KMS-11 (cell line): ENCODE measurements around the gene MOV10L1.

ENCODE experiments used
- H2AFZ ChIP-seq: fragments of 200-600 bp; sonication (generic); 2 replicates; pipeline ENCODE4 v1.6.1; 2016; ENCODE audit warnings: antibody characterized with exemption, mixed run types, low read depth
- H3K27ac ChIP-seq: fragments of 200-600 bp; sonication (generic); 2 replicates; pipeline ENCODE4 v1.6.1; 2016; ENCODE audit warnings: mild to moderate bottlenecking, mixed run types
- H3K27me3 ChIP-seq: fragments of 200-600 bp; sonication (generic); 2 replicates; pipeline ENCODE4 v1.6.1; 2017; ENCODE audit warnings: mild to moderate bottlenecking, low read depth, mixed run types, moderate library complexity; ENCODE audit not compliant: insufficient read depth
- H3K36me3 ChIP-seq: fragments of 200-600 bp; sonication (generic); 2 replicates; pipeline ENCODE4 v1.6.1; 2017; ENCODE audit warnings: mild to moderate bottlenecking, mixed run types; ENCODE audit not compliant: insufficient read depth
- H3K4me1 ChIP-seq: fragments of 200-600 bp; sonication (generic); 2 replicates; pipeline ENCODE4 v1.6.1; 2016; ENCODE audit warnings: mild to moderate bottlenecking, low read depth, mixed run types; ENCODE audit not compliant: poor library complexity, severe bottlenecking
- H3K4me2 ChIP-seq: fragments of 200-600 bp; sonication (generic); 2 replicates; pipeline ENCODE4 v1.7.0; 2016; ENCODE audit warnings: mild to moderate bottlenecking, mixed run types
- H3K4me3 ChIP-seq: fragments of 200-600 bp; sonication (generic); IDR thresholded peaks from 2 replicates; pipeline ENCODE4 v1.6.1; 2017; ENCODE audit warnings: low read depth, low read length, mixed read lengths; ENCODE audit not compliant: insufficient read depth
- H3K79me2 ChIP-seq: fragments of 200-600 bp; sonication (generic); 2 replicates; pipeline ENCODE4 v1.6.1; 2016; ENCODE audit warnings: low read depth, mixed run types; ENCODE audit not compliant: insufficient read depth
- H3K9ac ChIP-seq: fragments of 200-600 bp; sonication (generic); 2 replicates; pipeline ENCODE4 v1.6.1; 2016; ENCODE audit warnings: mild to moderate bottlenecking, mixed run types
- H4K20me1 ChIP-seq: fragments of 200-600 bp; sonication (generic); 2 replicates; pipeline ENCODE4 v1.6.1; 2016; ENCODE audit warnings: mild to moderate bottlenecking, mixed run types; ENCODE audit not compliant: insufficient read depth
- TF ChIP-seq, protein P1 (sequence below): fragments of 200-600 bp; sonication (generic); conservative IDR thresholded peaks from 2 replicates; pipeline ENCODE4 v1.6.1; 2017; ENCODE audit warnings: low read depth, mild to moderate bottlenecking, antibody characterized with exemption, low read length, moderate library complexity, mixed read lengths

MOV10L1 gene

DNA sequence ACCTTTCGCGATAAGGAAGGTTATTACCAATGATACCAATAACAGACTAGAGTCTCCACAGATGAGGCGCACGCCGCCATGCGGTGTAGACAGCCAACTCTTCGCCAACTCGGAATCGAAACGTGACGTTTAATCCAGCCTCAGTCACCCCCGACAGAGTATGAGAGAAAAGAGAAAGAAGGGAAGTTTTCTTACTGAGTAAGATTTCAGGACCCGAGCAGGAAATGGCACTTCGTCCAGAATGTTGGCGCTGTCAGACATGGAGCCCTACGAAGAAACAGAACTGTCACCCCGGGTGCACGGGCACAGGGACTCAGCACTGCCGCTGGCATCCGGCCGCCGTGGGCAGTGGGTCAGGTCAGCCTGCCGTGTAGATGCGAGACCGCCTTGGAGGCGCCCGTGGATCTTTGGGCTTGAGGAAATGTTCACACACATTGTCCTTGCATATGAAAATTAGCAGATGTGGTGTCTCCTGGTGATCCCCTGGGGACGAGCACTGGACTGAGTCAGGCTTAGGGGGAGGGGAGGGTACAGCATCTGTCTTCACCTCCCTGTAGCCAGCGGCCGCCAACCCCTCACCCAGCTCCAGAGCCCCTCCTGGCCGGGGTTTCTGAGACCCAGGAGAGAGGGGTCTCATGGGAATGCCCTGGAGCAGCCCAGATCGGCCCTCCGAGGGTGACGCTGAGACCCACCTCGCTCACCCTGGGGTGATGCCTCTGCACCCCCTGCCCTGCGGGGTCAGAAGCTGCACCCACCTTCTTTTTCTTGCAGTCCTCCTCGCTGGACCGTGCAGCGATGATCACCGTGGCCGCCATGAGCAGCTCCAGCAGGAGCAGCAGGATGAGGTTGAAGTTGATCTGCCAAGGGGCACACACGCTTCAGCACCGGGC, 12.9 kb upstream of the MOV10L1 start:
- Histone ChIP-seq H3K27me3 (peaks cover 9% of the 10 kb centered on the region; the same call in 1 of the 2 replicates), H3K79me2 (no peaks in the 10 kb centered on the region), H3K4me3 (no peak overlapping the region), H3K4me1 (no peaks in the 10 kb centered on the region), H2AFZ (no peak overlapping the region), H4K20me1 (no peaks in the 10 kb centered on the region), H3K27ac (no peak overlapping the region), H3K9ac (no peak overlapping the region), H3K4me2 (no peak overlapping the region), H3K36me3 (no peaks in the 10 kb centered on the region)
- TF ChIP-seq, protein P1, sequence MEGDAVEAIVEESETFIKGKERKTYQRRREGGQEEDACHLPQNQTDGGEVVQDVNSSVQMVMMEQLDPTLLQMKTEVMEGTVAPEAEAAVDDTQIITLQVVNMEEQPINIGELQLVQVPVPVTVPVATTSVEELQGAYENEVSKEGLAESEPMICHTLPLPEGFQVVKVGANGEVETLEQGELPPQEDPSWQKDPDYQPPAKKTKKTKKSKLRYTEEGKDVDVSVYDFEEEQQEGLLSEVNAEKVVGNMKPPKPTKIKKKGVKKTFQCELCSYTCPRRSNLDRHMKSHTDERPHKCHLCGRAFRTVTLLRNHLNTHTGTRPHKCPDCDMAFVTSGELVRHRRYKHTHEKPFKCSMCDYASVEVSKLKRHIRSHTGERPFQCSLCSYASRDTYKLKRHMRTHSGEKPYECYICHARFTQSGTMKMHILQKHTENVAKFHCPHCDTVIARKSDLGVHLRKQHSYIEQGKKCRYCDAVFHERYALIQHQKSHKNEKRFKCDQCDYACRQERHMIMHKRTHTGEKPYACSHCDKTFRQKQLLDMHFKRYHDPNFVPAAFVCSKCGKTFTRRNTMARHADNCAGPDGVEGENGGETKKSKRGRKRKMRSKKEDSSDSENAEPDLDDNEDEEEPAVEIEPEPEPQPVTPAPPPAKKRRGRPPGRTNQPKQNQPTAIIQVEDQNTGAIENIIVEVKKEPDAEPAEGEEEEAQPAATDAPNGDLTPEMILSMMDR = no peak

GRCh38 chr22:50078246-50078645, 11.6 kb upstream of the MOV10L1 start:
- TF ChIP-seq, protein P1 = no peak
- Histone ChIP-seq H3K4me1 (no peaks in the 10 kb centered on the region), H3K4me2 (no peak overlapping the region), H3K79me2 (no peaks in the 10 kb centered on the region), H3K36me3 (no peaks in the 10 kb centered on the region), H3K27me3 (peaks cover 9% of the 10 kb centered on the region; the same call in 1 of the 2 replicates), H3K9ac (no peak overlapping the region), H2AFZ (no peak overlapping the region), H4K20me1 (no peaks in the 10 kb centered on the region), H3K27ac (no peak overlapping the region), H3K4me3 (no peak overlapping the region)

DNA sequence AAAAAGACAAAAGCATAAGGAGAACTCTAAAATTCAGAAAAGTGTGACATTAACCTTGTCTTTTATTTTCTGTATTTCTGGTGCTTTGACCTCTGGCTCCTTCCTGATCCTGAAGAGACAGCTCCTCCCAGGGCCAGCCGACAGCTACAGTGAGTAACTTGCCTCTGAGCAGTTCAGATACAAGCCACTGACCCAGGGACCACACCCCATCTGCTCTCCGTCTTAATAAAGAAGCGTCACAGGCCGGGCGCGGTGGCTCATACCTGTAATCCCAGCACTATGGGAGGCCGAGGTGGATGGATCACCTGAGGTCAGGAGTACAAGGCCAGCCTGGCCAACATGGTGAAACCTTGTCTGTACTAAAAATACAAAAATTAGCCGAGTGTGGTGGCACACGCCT, 11.0 kb upstream of the MOV10L1 start:
- Histone ChIP-seq H3K4me2 (no peak overlapping the region), H2AFZ (no peak overlapping the region), H4K20me1 (no peaks in the 10 kb centered on the region), H3K27me3 (peaks cover 9% of the 10 kb centered on the region; the same call in 1 of the 2 replicates), H3K4me1 (no peaks in the 10 kb centered on the region), H3K36me3 (no peaks in the 10 kb centered on the region), H3K4me3 (no peak overlapping the region), H3K27ac (no peak overlapping the region), H3K9ac (no peak overlapping the region), H3K79me2 (no peaks in the 10 kb centered on the region)
- TF ChIP-seq, protein P1 = no peak

- TF ChIP-seq, protein P1 = no peak
- Histone ChIP-seq H4K20me1 (no peaks in the 10 kb centered on the region), H3K27me3 (peaks cover 13% of the 10 kb centered on the region; the same call in 1 of the 2 replicates), H3K4me2 (no peak overlapping the region), H2AFZ (no peak overlapping the region), H3K36me3 (no peaks in the 10 kb centered on the region), H3K9ac (no peak overlapping the region), H3K4me1 (no peaks in the 10 kb centered on the region), H3K79me2 (no peaks in the 10 kb centered on the region), H3K27ac (no peak overlapping the region), H3K4me3 (no peak overlapping the region)
These were observed 9.7 kb upstream of the MOV10L1 start for GRCh38 chr22:50080077-50080465.
